ENCODE data around the gene AAGAB. TPM values are rescaled to one million over a fixed set of nuclear protein-coding genes. Genes with fewer than 3 reads are reported as not detected.

AAGAB gene
- total RNA-seq, 1 experiment from 2014 or later: 52.0 TPM

DNA sequence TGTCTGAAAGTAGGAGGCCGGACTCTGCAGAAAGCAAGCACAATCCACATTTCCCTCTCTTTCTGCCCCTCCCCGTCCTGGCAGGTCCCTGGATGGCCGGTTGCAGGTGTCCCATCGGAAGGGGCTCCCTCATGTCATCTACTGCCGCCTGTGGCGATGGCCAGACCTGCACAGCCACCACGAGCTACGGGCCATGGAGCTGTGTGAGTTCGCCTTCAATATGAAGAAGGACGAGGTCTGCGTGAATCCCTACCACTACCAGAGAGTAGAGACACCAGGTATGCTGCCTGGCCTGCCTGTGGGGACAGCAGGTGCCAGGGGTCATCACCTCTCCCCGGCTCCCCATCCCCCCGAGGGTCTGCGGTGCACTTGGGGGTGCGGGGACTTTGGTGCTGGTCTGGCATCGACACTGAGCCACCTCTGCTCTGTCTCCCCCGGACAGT is 89.6 kb downstream of the AAGAB start:
- Histone ChIP-seq H3K36me3 (ENCODE audit: control insufficient read depth in 1 of 2, insufficient read depth in 2 of 2, low read length in 2 of 2) (peaks cover 2 to 40% of the 10 kb centered on the region in 2 experiments; a peak in 2 of 4 replicates), H4K20me1 (ENCODE audit: insufficient read depth) (no peaks in the 10 kb centered on the region), H3K79me2 (ENCODE audit: insufficient read depth, low read length) (peaks cover 65% of the 10 kb centered on the region), H3K4me1 (ENCODE audit: control insufficient read depth in 1 of 2, insufficient read depth in 2 of 2, low read length in 2 of 2) (peaks cover 16 to 64% of the 10 kb centered on the region in 2 experiments), H3K4me2 (ENCODE audit: low read length) (no peak overlapping the region), H3K27me3 (ENCODE audit: insufficient read depth, low read length) (no peaks in the 10 kb centered on the region), H3K4me3 (replicated peaks in 1 of 2; ENCODE audit: low read depth in 1 of 2, low read length in 2 of 2) (no peak overlapping the region), H2AFZ (ENCODE audit: low read depth, low read length, poor library complexity, severe bottlenecking) (no peak overlapping the region), H3K9ac (ENCODE audit: low read length) (no peak overlapping the region), H3K27ac (ENCODE audit: low read depth, low read length) (peak overlapping the region; percentile 18; the same call in 1 of the 2 replicates), H3K9me2 (ENCODE audit: insufficient read depth) (no peaks in the 10 kb centered on the region), H3K9me3 (ENCODE audit: control insufficient read depth in 1 of 2, insufficient read depth in 1 of 2, low read depth in 1 of 2, low read length in 2 of 2) (no peaks in the 10 kb centered on the region)
- BruUV-seq (replicated peaks): no TSS peak
- RAD21 ChIA-PET (ENCODE audit: low non-redundant PET in 1 of 2, low total read pairs in 2 of 2, uncharacterized antibody in 2 of 2, unreplicated experiment in 2 of 2): no interaction called here
- POLR2A ChIA-PET: no interaction called here
- no peak for TF ChIP-seq CEBPB (IDR thresholded peaks at IDR 0.05; ENCODE audit: low read depth)
- no peak for TF ChIP-seq JUND (IDR thresholded peaks at IDR 0.05)
- TF ChIP-seq, protein P1, sequence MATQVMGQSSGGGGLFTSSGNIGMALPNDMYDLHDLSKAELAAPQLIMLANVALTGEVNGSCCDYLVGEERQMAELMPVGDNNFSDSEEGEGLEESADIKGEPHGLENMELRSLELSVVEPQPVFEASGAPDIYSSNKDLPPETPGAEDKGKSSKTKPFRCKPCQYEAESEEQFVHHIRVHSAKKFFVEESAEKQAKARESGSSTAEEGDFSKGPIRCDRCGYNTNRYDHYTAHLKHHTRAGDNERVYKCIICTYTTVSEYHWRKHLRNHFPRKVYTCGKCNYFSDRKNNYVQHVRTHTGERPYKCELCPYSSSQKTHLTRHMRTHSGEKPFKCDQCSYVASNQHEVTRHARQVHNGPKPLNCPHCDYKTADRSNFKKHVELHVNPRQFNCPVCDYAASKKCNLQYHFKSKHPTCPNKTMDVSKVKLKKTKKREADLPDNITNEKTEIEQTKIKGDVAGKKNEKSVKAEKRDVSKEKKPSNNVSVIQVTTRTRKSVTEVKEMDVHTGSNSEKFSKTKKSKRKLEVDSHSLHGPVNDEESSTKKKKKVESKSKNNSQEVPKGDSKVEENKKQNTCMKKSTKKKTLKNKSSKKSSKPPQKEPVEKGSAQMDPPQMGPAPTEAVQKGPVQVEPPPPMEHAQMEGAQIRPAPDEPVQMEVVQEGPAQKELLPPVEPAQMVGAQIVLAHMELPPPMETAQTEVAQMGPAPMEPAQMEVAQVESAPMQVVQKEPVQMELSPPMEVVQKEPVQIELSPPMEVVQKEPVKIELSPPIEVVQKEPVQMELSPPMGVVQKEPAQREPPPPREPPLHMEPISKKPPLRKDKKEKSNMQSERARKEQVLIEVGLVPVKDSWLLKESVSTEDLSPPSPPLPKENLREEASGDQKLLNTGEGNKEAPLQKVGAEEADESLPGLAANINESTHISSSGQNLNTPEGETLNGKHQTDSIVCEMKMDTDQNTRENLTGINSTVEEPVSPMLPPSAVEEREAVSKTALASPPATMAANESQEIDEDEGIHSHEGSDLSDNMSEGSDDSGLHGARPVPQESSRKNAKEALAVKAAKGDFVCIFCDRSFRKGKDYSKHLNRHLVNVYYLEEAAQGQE (IDR thresholded peaks at IDR 0.05; ENCODE audit: low read depth): no peak
- TF ChIP-seq SIN3A (IDR thresholded peaks at IDR 0.05; ENCODE audit: low read depth): no peak
- TF ChIP-seq, protein P2, sequence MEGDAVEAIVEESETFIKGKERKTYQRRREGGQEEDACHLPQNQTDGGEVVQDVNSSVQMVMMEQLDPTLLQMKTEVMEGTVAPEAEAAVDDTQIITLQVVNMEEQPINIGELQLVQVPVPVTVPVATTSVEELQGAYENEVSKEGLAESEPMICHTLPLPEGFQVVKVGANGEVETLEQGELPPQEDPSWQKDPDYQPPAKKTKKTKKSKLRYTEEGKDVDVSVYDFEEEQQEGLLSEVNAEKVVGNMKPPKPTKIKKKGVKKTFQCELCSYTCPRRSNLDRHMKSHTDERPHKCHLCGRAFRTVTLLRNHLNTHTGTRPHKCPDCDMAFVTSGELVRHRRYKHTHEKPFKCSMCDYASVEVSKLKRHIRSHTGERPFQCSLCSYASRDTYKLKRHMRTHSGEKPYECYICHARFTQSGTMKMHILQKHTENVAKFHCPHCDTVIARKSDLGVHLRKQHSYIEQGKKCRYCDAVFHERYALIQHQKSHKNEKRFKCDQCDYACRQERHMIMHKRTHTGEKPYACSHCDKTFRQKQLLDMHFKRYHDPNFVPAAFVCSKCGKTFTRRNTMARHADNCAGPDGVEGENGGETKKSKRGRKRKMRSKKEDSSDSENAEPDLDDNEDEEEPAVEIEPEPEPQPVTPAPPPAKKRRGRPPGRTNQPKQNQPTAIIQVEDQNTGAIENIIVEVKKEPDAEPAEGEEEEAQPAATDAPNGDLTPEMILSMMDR (IDR thresholded peaks at IDR 0.05 in 2 of 3, conservative IDR thresholded peaks at IDR 0.05 in 1 of 3; ENCODE audit: borderline replicate concordance in 1 of 3, insufficient read depth in 1 of 3, low read depth in 2 of 3, low read length in 2 of 3): 0 out of 6 replicates have a peak, but pooled peaks of 1 of the 3 experiments have one; percentile 20
- TF ChIP-seq, protein P3, sequence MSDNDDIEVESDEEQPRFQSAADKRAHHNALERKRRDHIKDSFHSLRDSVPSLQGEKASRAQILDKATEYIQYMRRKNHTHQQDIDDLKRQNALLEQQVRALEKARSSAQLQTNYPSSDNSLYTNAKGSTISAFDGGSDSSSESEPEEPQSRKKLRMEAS (IDR thresholded peaks at IDR 0.05): no peak
- no peak for TF ChIP-seq CBX3 (IDR thresholded peaks at IDR 0.05; ENCODE audit: low read depth)
- TF ChIP-seq SRF (IDR thresholded peaks at IDR 0.05; ENCODE audit: low read depth): no peak
- DNase-seq (ENCODE audit: low read depth, low spot score) (no peak), ATAC-seq (peak; percentile 57)
- intact Hi-C loops (cut with micrococcal nuclease): no loop called here
- CTCF ChIA-PET: interaction anchor here (0.9 kb wide), 1 partner anchor 202 kb away, joined by 3 read pairs; no protein-coding TSS in a partner anchor

Data from HCT116 (cell line).